ENCODE measurements around the gene TOMM34.

GRCh38 chr20:44911264-44911921, 48.8 kb downstream of the TOMM34 start:
- TF ChIP-seq CTCF (conservative IDR thresholded peaks at IDR 0.05; ENCODE audit: low read length), result peak; percentile 82
- no peak for TF ChIP-seq EZH2phosphoT487 (IDR thresholded peaks at IDR 0.05; ENCODE audit: borderline replicate concordance, low read depth, low read length)

All from OCI-LY7 (cell line).